SH-SY5Y (cell line): ENCODE data around the gene PARD6G.

Source experiments
- GATA2 ChIP-seq: IDR thresholded peaks from 2 replicates; pipeline ENCODE4 v1.6.1; 2011; ENCODE audit warnings: mild to moderate bottlenecking, low read depth, low read length
- GATA3 ChIP-seq: IDR thresholded peaks from 2 replicates; pipeline ENCODE4 v1.6.1; 2011; ENCODE audit warnings: low read depth, mild to moderate bottlenecking, low read length, moderate library complexity

DNA sequence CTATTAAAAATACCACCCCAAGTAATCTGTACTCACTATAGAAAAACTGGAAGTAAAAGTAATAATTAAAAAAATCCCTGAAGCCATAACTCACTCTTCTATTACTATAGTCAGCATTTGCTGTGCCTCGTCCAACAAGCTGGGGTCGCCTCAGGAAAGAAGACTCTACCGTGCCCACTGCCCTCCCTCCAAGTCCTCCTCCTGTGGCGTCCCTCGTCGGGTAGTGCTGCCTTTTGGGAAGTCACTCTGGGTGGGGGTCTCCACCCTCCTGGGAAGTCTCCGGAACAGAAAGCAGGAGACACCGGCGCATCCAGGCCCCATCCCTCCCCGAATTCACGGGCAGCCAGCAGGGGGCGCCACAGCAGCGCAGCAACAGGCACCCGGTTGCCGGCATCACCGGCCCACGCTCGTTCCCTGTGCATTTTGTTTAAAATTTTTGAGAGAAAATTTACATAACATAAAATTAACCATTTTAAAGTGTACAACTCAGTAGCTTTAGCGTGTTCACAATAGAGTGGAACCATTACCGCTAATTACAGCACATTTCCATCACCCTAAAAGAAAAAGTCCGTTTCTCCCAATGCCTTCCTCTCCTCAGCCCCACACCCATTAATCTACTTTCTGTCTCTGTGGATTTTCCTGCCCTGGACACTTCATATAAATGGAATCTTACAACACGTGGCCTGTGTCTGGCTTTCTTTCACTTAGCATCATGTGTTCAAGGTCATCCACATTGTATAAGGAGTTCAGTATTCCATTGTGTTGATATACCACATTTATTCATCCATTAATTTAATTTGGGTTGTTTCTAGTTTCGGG is 76.1 kb downstream of the PARD6G start:
- TF ChIP-seq GATA3, result no peak
- TF ChIP-seq GATA2, result no peak
